Lower lobe of right lung (tissue), 2 donors: ENCODE data around the gene HMGXB4. TPM values are rescaled to one million over a fixed set of nuclear protein-coding genes. Genes with fewer than 3 reads are reported as not detected.

Experiments
- ATAC-seq, 2 donors: fragments of 200-7000 bp; cut with Tn5 transposase; one replicate each; pipeline ENCODE4 v1.9.1; 2020 to 2022; ENCODE audit warnings: mild to moderate bottlenecking in 2 of 2, moderate library complexity in 2 of 2
- DNase-seq: peaks from one replicate; pipeline ENCODE4 v3.0.0-alpha.2; 2020
- H3K27ac ChIP-seq: fragments of 200-600 bp; one replicate; pipeline ENCODE4 v1.8.0; 2022
- H3K27me3 ChIP-seq: fragments of 200-600 bp; one replicate; pipeline ENCODE4 v1.8.0; 2022; ENCODE audit warnings: low read depth
- H3K36me3 ChIP-seq: fragments of 200-600 bp; one replicate; pipeline ENCODE4 v1.8.0; 2022; ENCODE audit warnings: mild to moderate bottlenecking
- H3K4me1 ChIP-seq: fragments of 200-600 bp; one replicate; pipeline ENCODE4 v1.8.0; 2022
- H3K4me3 ChIP-seq: fragments of 200-600 bp; one replicate; pipeline ENCODE4 v1.8.0; 2022; ENCODE audit warnings: mild to moderate bottlenecking
- H3K9me3 ChIP-seq: fragments of 200-600 bp; one replicate; pipeline ENCODE4 v1.8.0; 2022
- CTCF ChIP-seq: fragments of 200-600 bp; IDR thresholded peaks from one replicate; pipeline ENCODE4 v1.8.0; 2022; ENCODE audit warnings: antibody characterized with exemption, mild to moderate bottlenecking
- intact Hi-C: fragments of 100-400 bp; cut with DNase I; formaldehyde crosslinking; loops from one replicate; pipeline ENCODE4 v1.11.0; 2022
- total RNA-seq: library from RNA; stranded (reverse); fragmentation: NEBNext Ultra II Directional; extraction: Animal tissue kit (Norgen Biotek cat#: 25700); gene quantifications from one replicate; pipeline ENCODE4 v1.2.1, GENCODE V29; 2021
- donor health status: DM: no; HTN: yes; CAD: no; lungs with severe emphysema.

The HMGXB4 gene
- total RNA-seq, 1 donor from 2014 or later: 15.6 TPM

GRCh38 chr22:35307372-35307771 is 50.1 kb downstream of the HMGXB4 start:
- DNase-seq: no peak
- H3K36me3 ChIP-seq: peaks cover 7% of the 10 kb centered on the region
- H3K4me3 ChIP-seq: no peak overlapping the region
- no peaks in the 10 kb centered on the region for H3K27me3 ChIP-seq
- H3K4me1 ChIP-seq: peaks cover 54% of the 10 kb centered on the region
- H3K9me3 ChIP-seq: no peaks in the 10 kb centered on the region
- no peak for TF ChIP-seq CTCF
- intact Hi-C loops: no loop called here
- ATAC-seq: no peak
- H3K27ac ChIP-seq: no peak overlapping the region

- no peak overlapping the region for H3K4me3 ChIP-seq
- H3K9me3 ChIP-seq: no peaks in the 10 kb centered on the region
- peaks cover 7% of the 10 kb centered on the region for H3K36me3 ChIP-seq
- H3K4me1 ChIP-seq: peaks cover 54% of the 10 kb centered on the region
- DNase-seq (no peak), ATAC-seq (no peak)
- intact Hi-C loops: no loop called here
- H3K27me3 ChIP-seq: no peaks in the 10 kb centered on the region
- H3K27ac ChIP-seq: no peak overlapping the region
- TF ChIP-seq CTCF: no peak
These were observed 50.6 kb downstream of the HMGXB4 start for GRCh38 chr22:35307892-35308291.

- Histone ChIP-seq H3K4me1 (peaks cover 56% of the 10 kb centered on the region), H3K27ac (no peak overlapping the region), H3K36me3 (peaks cover 7% of the 10 kb centered on the region), H3K9me3 (no peaks in the 10 kb centered on the region), H3K27me3 (no peaks in the 10 kb centered on the region), H3K4me3 (no peak overlapping the region)
- ATAC-seq: no peak
- no peak for DNase-seq
- no peak for TF ChIP-seq CTCF
- intact Hi-C loops: no loop called here
These were observed 51.3 kb downstream of the HMGXB4 start for GRCh38 chr22:35308480-35309021.

DNA sequence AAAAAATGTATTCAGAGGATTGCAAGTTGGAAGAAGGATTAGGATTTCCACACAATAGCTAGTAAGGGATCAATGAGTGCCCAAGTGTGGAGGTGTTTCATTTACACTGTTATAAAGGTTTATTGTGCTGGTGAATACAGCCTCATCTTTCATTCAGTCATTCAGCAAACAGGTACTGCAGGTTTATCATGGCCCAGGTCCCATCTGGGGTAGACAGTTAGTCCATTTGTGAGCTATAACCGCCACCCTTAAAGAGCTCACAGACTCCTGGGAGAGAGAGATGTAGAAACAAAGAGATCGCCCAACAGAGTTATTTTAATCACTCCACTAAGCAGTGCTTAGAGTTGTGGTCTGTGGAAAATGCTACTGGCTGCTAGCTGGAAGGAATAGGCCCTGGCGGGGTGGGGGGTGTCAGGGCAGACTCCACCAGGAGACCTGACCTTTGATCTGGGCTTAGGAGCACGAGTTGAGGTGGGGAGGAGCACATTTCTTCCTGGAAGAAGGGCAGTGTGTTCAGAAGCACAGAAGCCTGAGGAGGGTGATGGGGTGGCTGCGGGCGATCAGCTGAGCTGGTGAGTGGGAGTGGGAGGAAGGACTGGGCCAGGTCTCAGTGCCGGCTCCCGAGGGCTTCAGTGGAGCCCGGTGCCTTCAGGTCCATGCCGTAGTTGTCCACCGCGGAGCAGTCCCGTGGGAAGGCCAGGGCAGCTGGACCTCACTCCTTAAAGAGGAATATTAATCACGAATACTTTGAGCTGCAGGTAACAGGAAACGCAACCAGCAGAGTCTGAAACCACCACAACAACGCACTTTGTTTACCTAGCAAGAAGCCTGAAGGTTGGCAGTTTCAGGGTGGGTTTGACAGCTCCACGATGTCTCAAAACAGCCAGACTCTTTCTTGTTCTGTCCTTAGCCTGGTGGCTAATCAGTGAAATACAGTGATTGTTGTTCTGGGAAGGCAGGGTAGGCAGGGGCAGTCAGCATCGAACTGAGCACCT is 53.6 kb downstream of the HMGXB4 start:
- peaks cover 15% of the 10 kb centered on the region for H3K36me3 ChIP-seq
- no peak overlapping the region for H3K4me3 ChIP-seq
- intact Hi-C loops: no loop called here
- ATAC-seq (no peak), DNase-seq (no peak)
- H3K27me3 ChIP-seq: no peaks in the 10 kb centered on the region
- no peaks in the 10 kb centered on the region for H3K9me3 ChIP-seq
- H3K27ac ChIP-seq: no peak overlapping the region
- no peak for TF ChIP-seq CTCF
- H3K4me1 ChIP-seq: peaks cover 71% of the 10 kb centered on the region

- TF ChIP-seq CTCF: no peak
- DNase-seq (no peak), ATAC-seq (no peak)
- H3K27me3 ChIP-seq: no peaks in the 10 kb centered on the region
- H3K27ac ChIP-seq: no peak overlapping the region
- H3K9me3 ChIP-seq: no peaks in the 10 kb centered on the region
- intact Hi-C loops: no loop called here
- H3K4me3 ChIP-seq: no peak overlapping the region
- peaks cover 22% of the 10 kb centered on the region for H3K36me3 ChIP-seq
- H3K4me1 ChIP-seq: peaks cover 68% of the 10 kb centered on the region
These were observed 54.3 kb downstream of the HMGXB4 start for GRCh38 chr22:35311551-35311999.
